Right lobe of liver (tissue), 6 donors: ENCODE data around the gene PGM2. TPM values are rescaled to one million over a fixed set of nuclear protein-coding genes. Genes with fewer than 3 reads are reported as not detected.

Experiments
- ATAC-seq, 4 donors: fragments of 200-7000 bp; cut with Tn5 transposase; one replicate each; pipeline ENCODE4 v1.9.1; 2020; ENCODE audit warnings: mild to moderate bottlenecking in 4 of 4, moderate library complexity in 4 of 4
- DNase-seq, 3 donors: peaks; one replicate each; pipeline ENCODE4 v3.0.0-alpha.2; 2020
- H3K27ac ChIP-seq, 3 donors: fragments of 200-600 bp; one replicate each; pipeline ENCODE4 v1.8.0; 2022
- H3K27me3 ChIP-seq, 2 donors: fragments of 200-600 bp; one replicate each; pipeline ENCODE4 v1.8.0; 2022
- H3K36me3 ChIP-seq, 4 donors: fragments of 200-600 bp; sonication (generic) in 1 of 4; one replicate each; pipeline versions ENCODE4 v1.5.1 to v1.8.0; 2017 to 2022; ENCODE audit warnings: control low read depth in 1 of 4
- H3K4me1 ChIP-seq, 4 donors: fragments of 200-600 bp; sonication (generic) in 1 of 4; one replicate each; pipeline versions ENCODE4 v1.5.1 to v1.8.0; 2017 to 2022; ENCODE audit warnings: control low read depth in 1 of 4
- H3K4me3 ChIP-seq, 3 donors: fragments of 200-600 bp; one replicate each; pipeline ENCODE4 v1.8.0; 2022
- H3K9me3 ChIP-seq, 4 donors: fragments of 200-600 bp; sonication (generic) in 1 of 4; one replicate each; pipeline versions ENCODE4 v1.5.1 to v1.8.0; 2017 to 2022; ENCODE audit warnings: control low read depth in 1 of 4
- POLR2A ChIP-seq: fragments of 450-650 bp; IDR thresholded peaks from one replicate; pipeline ENCODE4 v1.6.1; 2017; ENCODE audit warnings: antibody characterized with exemption, mild to moderate bottlenecking
- WGBS: methylation state at CpG from one replicate; pipeline ENCODE4 v1.1.6; 2018; ENCODE audit warnings: low coverage, low lambda C conversion rate; ENCODE audit not compliant: insufficient coverage; ENCODE audit errors: missing lambda C conversion rate; 5-methylcytosine and 5-hydroxymethylcytosine counted together
- intact Hi-C, 2 donors: fragments of 100-400 bp; cut with DNase I; formaldehyde crosslinking; loops; one replicate each; pipeline versions ENCODE4 v1.11.2 to v1.14.1; 2022
- total RNA-seq, 6 experiments: library from RNA; depleted of rRNA in 2 of 6; stranded (reverse); fragments of >200 nt in 2 of 6; fragmentation: NEBNext Ultra II Directional in 3 of 6; extraction: Animal tissue kit (Norgen Biotek cat#: 25700) in 3 of 6; gene quantifications; one replicate each; pipeline versions ENCODE4 v1.1.0 to v1.2.4, GENCODE V29; 2016 to 2023
- TF ChIP-seq, protein P1 (sequence below), 4 donors: fragments of 200-600 bp in 3 of 4; fragments of 450-650 bp in 1 of 4; IDR thresholded peaks; one replicate each; pipeline versions ENCODE4 v1.5.1 to v1.8.0; 2016 to 2022; ENCODE audit warnings: antibody characterized with exemption in 4 of 4, mild to moderate bottlenecking in 2 of 4
- donor health status: DM: no; HTN: yes; CAD: no.
- donor health status: DM: no; HTN: no; CAD: no.
- donor health status: DM: no; HTN: no; CAD: no.
- donor health status: DM: no; HTN: yes; CAD: no.
- donor health status: DM: no; HTN: yes; CAD: no.

PGM2 gene
- total RNA-seq, 6 experiments from 2014 or later, result 5.5 to 16.3 (median 7.3) TPM

DNA sequence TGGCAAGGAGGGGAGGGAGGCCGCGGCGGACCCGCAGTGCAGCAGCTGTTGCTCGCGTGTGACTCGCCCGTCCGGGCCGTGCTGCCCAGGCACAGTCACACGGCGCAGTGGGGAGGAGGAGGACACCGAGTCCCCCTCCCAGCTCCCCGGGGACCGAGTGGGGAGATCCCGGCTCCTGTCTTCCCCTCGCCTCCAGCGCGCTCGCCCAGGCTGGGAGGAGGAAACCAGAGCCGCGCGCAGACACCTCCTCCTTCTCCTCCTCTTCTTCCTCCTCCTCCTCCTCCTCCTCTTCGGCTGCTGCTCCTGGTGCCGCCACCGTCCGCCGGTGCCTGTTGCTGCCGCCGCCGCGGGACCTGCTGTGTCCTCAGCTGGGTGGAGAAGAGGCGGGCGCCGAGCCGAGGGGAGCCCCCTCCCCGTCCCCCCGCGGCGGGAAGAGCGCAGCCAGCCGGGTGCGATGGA, 64.3 kb downstream of the PGM2 start, which contains the start of gene TBC1D1:
TSS of gene TBC1D1 (plus strand) at position 284 of the 459 bp plus-strand sequence. CDS start 11,012 bp downstream, outside the sequence.
- Histone ChIP-seq H3K27me3 (no peaks in the 10 kb centered on the region), H3K4me3 (peak within 1 kb of the TSS; percentile 78 to 91 (median 85)), H3K27ac (peak within 1 kb of the TSS; percentile 80 to 90 (median 84)), H3K9me3 (no peaks in the 10 kb centered on the region), H3K36me3 (no peaks in the 10 kb centered on the region), H3K4me1 (peaks cover 0 to 18% (median 0%) of the 10 kb centered on the region in 4 donors)
- WGBS, result 0% methylated on average over 11 of the region's 43 CpGs
- ATAC-seq, result peak; percentile 45 to 64 (median 62)
- TF ChIP-seq, protein P1, sequence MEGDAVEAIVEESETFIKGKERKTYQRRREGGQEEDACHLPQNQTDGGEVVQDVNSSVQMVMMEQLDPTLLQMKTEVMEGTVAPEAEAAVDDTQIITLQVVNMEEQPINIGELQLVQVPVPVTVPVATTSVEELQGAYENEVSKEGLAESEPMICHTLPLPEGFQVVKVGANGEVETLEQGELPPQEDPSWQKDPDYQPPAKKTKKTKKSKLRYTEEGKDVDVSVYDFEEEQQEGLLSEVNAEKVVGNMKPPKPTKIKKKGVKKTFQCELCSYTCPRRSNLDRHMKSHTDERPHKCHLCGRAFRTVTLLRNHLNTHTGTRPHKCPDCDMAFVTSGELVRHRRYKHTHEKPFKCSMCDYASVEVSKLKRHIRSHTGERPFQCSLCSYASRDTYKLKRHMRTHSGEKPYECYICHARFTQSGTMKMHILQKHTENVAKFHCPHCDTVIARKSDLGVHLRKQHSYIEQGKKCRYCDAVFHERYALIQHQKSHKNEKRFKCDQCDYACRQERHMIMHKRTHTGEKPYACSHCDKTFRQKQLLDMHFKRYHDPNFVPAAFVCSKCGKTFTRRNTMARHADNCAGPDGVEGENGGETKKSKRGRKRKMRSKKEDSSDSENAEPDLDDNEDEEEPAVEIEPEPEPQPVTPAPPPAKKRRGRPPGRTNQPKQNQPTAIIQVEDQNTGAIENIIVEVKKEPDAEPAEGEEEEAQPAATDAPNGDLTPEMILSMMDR (IDR thresholded peaks at IDR 0.05), result no peak
- no peak for TF ChIP-seq POLR2A
- DNase-seq, result peak; percentile 62 to 80 (median 66)
- intact Hi-C loops, result no loop called here

DNA sequence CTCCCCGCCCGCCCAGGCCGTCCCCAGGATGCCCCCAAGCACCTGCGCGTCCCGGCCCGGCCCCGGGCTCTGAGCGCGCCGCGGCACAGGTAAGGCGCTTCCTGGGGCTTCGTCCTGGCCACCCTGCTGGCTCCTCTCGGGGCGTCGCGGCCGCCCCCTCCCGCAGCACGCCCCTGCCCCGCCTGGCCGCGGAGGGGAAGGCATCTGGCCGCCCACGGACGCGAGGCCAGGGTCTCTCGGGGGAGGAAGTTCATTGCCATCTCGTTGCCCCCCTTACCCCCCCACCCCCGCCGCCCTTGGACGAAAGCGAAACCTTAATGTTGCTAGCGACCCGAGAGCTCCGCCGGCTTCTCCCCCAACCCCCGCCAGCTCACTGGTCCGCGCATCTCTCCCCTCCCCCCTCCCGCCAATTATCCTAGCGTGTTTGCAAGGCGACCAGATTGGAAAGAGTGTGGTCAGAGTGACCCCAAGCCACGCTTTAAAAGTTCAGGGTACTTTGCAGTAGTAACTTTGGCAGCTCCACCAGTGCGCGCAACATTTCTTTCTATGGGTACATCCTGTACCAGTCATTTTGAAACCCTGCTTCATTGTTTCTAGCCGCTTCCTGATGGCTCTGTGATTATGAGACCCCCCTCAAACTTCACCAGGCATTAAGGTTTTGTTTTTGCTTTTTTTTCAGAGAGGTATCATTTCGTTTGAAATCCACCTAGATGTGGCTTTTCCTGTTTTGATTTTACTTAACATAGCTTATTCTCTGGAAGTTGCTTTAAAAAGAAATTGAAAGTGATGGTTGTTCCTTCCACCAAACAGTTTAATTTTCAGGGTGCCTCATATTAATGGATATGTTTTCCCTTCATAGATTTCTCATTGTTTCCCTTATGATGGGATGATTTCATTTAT, 65.0 kb downstream of the PGM2 start:
- TF ChIP-seq, protein P1 (IDR thresholded peaks at IDR 0.05), result no peak
- TF ChIP-seq POLR2A, result no peak
- ATAC-seq (peak; percentile 40 to 53 (median 50)), DNase-seq (peak; percentile 53 to 67 (median 64))
- no peaks in the 10 kb centered on the region for H3K27me3 ChIP-seq
- H3K4me1 ChIP-seq, result peaks cover 0 to 22% (median 0%) of the 10 kb centered on the region in 4 donors
- no peaks in the 10 kb centered on the region for H3K9me3 ChIP-seq
- under 1% methylated on average over 28 of the region's 49 CpGs for WGBS
- H3K36me3 ChIP-seq, result no peaks in the 10 kb centered on the region
- intact Hi-C loops, result no loop called here
- H3K4me3 ChIP-seq, result peak overlapping the region; percentile 78 to 91 (median 85)
- peak overlapping the region; percentile 80 to 90 (median 84) for H3K27ac ChIP-seq

DNA sequence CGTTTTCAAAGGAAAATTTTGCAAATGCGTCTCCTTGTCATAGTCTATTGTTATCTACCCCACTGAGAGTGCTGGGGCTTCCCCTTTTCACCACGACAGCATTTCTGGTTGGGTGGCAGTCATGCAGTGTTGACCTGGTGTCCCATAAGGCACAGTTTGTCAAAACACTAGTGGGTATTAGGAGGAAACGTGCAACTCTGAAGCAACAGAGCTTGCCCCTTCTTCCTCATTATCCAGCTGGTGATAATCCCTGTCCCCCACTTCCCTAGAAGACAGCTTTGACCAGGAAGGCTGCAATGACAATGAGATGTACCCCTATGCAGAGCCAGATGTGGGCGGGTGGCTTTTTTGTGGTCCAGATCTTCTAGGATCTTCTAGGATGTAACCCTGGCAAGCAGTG, 66.2 kb downstream of the PGM2 start:
- peaks cover 0 to 22% (median 0%) of the 10 kb centered on the region in 4 donors for H3K4me1 ChIP-seq
- no peak overlapping the region for H3K4me3 ChIP-seq
- no peak for TF ChIP-seq POLR2A
- TF ChIP-seq, protein P1 (IDR thresholded peaks at IDR 0.05), result no peak
- ATAC-seq (no peak), DNase-seq (no peak)
- H3K27ac ChIP-seq, result no peak overlapping the region
- WGBS, result 46% methylated on average over 4 of the region's 5 CpGs
- H3K27me3 ChIP-seq, result no peaks in the 10 kb centered on the region
- no peaks in the 10 kb centered on the region for H3K9me3 ChIP-seq
- intact Hi-C loops, result no loop called here
- no peaks in the 10 kb centered on the region for H3K36me3 ChIP-seq

DNA sequence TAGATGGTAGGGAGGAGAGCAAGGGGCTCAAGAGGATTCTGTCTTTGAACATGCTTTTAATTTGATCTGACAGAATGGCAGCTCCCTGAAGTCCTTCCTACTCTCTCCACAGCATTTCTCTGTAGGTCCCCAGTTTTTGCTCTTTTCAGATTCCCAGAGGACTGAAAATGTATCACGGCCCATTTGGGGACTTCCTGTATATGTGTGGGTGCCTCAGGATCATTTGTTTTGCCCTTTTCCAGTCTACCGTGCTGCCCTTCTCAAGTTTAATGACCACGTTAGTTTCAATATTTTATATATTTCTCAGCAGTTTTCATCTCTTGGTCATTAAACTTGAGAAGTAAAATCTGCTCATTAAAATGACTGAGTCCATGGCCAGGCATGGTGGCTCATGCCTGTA, 66.7 kb downstream of the PGM2 start:
- H3K4me1 ChIP-seq, result peaks cover 0 to 22% (median 0%) of the 10 kb centered on the region in 4 donors
- ATAC-seq (no peak), DNase-seq (no peak)
- no peaks in the 10 kb centered on the region for H3K27me3 ChIP-seq
- H3K36me3 ChIP-seq, result no peaks in the 10 kb centered on the region
- H3K9me3 ChIP-seq, result no peaks in the 10 kb centered on the region
- intact Hi-C loops, result no loop called here
- H3K4me3 ChIP-seq, result no peak overlapping the region
- TF ChIP-seq, protein P1 (IDR thresholded peaks at IDR 0.05), result no peak
- TF ChIP-seq POLR2A, result no peak
- WGBS, result 77% methylated on average over 3 of the region's 3 CpGs
- H3K27ac ChIP-seq, result no peak overlapping the region
